ENCODE data around the gene PCBP4. TPM values are rescaled to one million over a fixed set of nuclear protein-coding genes. Genes with fewer than 3 reads are reported as not detected.

The PCBP4 gene
- total RNA-seq, 3 donors from 2014 or later, result 9.8 to 12.3 (median 10.4) TPM

- DNase-seq, result no peak
- H3K27me3 Mint-ChIP-seq (ENCODE audit: low read depth), result peaks cover 6% of the 10 kb centered on the region
- no peak overlapping the region for H3K4me3 Mint-ChIP-seq
- H3K4me1 Mint-ChIP-seq (ENCODE audit: low read depth), result peaks cover 8% of the 10 kb centered on the region
- H3K36me3 Mint-ChIP-seq (ENCODE audit: insufficient read depth), result peaks cover 7% of the 10 kb centered on the region
- no peak for ATAC-seq
- no peaks in the 10 kb centered on the region for H3K9me3 Mint-ChIP-seq
Measured at GRCh38 chr3:51960386-51960785, 6.9 kb downstream of the PCBP4 start.

DNA sequence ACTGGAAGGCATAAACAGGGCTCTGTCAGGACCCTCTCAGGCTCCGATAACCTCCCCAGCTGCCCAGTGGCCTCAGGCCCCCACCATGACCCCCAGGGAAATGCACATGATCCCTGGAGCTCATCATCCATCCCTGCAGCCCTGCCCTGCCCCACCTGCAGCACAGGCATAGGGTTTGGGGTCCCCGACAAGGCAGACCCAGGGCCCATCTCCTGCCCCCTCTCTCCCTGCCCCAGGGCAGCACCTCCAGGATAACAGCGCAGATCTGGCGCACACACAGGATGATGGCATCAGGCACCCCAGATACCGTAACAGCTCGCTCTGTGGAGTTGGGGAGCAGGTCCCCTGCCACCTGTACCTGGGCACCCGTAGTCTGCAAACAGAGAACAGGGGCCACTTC lies 7.6 kb downstream of the PCBP4 start:
- no peak for ATAC-seq
- H3K27me3 Mint-ChIP-seq (ENCODE audit: low read depth), result peaks cover 13% of the 10 kb centered on the region

DNA sequence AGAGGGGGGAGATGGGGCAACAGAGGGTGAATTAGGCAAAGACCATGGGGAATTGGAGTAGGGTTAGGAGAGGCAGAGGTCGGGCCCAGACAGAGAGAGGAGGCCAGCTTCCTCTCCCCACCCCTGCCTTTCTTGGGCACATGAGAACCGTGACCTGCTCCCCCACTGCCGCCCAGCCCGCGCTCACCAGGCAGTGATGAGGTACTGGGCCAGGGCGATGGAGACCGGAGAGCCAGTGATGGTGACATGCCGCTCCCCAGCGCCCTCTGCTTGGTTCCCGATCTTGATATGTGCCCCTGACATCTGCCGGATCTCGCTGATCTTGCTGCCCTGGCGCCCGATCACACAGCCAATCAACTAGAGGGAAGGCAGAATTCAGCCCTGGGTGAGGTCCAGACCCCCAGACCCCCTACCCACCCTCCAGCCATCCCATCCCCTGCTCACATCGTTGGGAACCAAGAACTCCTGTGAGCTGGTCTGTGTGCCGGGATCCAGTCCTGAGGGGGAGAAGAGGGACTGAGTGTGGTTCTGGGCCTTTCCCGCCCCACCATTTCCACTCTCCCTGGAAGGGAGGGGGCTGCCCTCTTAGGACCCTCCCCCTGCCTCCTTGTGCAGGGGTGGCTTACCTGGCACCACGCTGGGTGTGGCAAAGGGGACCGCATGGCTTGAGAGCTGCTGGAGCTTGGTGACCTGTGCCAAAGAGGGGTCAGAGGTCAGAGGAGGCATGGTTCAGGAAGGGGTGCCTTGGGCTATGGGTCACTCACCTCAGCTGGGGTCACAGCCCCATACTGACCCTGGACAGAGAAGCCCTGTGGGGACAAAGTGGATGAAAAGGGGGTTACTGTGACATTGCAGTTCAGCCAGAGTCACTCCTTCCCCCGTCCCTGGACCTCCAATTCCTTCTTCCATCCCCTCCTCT lies 8.4 kb downstream of the PCBP4 start:
- ATAC-seq, result no peak
- Mint-ChIP-seq H3K4me3 (no peak overlapping the region), H3K27me3 (ENCODE audit: low read depth) (peaks cover 20% of the 10 kb centered on the region), H3K9me3 (no peaks in the 10 kb centered on the region), H3K4me1 (ENCODE audit: low read depth) (peaks cover 4% of the 10 kb centered on the region), H3K36me3 (ENCODE audit: insufficient read depth) (peaks cover 7% of the 10 kb centered on the region)
- no peak for DNase-seq

More for the DNA sequence above, 7.6 kb downstream of the PCBP4 start:
- peaks cover 7% of the 10 kb centered on the region for H3K36me3 Mint-ChIP-seq (ENCODE audit: insufficient read depth)
- H3K9me3 Mint-ChIP-seq, result no peaks in the 10 kb centered on the region
- peaks cover 4% of the 10 kb centered on the region for H3K4me1 Mint-ChIP-seq (ENCODE audit: low read depth)
- no peak overlapping the region for H3K4me3 Mint-ChIP-seq
- DNase-seq, result no peak

DNA sequence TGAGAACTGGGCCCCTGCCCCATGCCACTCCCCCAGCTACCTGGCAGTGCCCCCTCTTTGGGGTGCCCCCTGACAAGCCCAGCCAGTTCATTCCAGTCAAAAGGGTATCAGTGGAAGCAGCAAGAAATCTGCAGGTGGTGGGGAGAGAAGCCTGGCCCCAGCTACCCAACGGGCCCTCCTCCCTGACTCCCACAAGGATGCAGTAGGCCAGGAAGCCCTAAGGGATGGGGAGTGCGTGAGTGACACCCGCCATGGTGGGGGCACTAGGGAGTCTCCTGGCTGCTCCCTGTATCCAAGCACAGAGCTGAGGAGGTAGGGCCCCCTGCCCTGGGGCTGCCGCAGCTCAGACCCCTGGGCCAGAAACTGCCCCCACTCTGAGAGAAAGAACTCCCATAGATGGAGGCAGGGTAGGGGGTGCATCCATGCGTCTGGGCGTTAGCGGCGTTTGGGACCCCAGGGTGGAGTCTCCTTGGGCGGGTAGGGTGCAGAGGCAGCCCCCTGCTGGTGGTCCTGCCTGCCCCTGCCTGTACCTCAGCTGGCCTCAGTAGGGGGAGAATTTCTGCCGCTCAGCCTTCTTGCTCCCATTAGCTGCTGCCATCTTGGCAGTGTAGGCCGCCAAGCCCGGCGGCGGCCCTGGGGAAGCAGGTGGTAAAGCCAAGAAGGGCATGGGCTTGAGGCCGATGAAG lies 9.6 kb downstream of the PCBP4 start:
- Mint-ChIP-seq H3K4me1 (ENCODE audit: low read depth) (peaks cover 4% of the 10 kb centered on the region), H3K9me3 (no peaks in the 10 kb centered on the region), H3K4me3 (no peak overlapping the region), H3K36me3 (ENCODE audit: insufficient read depth) (peaks cover 7% of the 10 kb centered on the region), H3K27me3 (ENCODE audit: low read depth) (peaks cover 23% of the 10 kb centered on the region)
- ATAC-seq (no peak), DNase-seq (no peak)

DNA sequence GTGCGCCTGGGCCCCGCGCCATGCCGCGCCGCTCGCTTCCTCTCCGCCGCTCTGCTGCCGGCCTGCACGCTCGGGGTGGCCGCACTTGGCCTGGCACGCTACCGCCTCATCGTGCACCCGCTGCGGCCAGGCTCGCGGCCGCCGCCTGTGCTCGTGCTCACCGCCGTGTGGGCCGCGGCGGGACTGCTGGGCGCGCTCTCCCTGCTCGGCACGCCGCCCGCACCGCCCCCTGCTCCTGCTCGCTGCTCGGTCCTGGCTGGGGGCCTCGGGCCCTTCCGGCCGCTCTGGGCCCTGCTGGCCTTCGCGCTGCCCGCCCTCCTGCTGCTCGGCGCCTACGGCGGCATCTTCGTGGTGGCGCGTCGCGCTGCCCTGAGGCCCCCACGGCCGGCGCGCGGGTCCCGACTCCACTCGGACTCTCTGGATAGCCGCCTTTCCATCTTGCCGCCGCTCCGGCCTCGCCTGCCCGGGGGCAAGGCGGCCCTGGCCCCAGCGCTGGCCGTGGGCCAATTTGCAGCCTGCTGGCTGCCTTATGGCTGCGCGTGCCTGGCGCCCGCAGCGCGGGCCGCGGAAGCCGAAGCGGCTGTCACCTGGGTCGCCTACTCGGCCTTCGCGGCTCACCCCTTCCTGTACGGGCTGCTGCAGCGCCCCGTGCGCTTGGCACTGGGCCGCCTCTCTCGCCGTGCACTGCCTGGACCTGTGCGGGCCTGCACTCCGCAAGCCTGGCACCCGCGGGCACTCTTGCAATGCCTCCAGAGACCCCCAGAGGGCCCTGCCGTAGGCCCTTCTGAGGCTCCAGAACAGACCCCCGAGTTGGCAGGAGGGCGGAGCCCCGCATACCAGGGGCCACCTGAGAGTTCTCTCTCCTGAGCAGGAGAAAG lies 11.1 kb downstream of the PCBP4 start:
- DNase-seq (no peak), ATAC-seq (peak; percentile 83)
- H3K36me3 Mint-ChIP-seq (ENCODE audit: insufficient read depth), result peaks cover 4% of the 10 kb centered on the region
- H3K9me3 Mint-ChIP-seq, result no peaks in the 10 kb centered on the region
- H3K27me3 Mint-ChIP-seq (ENCODE audit: low read depth), result peaks cover 25% of the 10 kb centered on the region
- H3K4me3 Mint-ChIP-seq, result no peak overlapping the region
- peaks cover 4% of the 10 kb centered on the region for H3K4me1 Mint-ChIP-seq (ENCODE audit: low read depth)

DNA sequence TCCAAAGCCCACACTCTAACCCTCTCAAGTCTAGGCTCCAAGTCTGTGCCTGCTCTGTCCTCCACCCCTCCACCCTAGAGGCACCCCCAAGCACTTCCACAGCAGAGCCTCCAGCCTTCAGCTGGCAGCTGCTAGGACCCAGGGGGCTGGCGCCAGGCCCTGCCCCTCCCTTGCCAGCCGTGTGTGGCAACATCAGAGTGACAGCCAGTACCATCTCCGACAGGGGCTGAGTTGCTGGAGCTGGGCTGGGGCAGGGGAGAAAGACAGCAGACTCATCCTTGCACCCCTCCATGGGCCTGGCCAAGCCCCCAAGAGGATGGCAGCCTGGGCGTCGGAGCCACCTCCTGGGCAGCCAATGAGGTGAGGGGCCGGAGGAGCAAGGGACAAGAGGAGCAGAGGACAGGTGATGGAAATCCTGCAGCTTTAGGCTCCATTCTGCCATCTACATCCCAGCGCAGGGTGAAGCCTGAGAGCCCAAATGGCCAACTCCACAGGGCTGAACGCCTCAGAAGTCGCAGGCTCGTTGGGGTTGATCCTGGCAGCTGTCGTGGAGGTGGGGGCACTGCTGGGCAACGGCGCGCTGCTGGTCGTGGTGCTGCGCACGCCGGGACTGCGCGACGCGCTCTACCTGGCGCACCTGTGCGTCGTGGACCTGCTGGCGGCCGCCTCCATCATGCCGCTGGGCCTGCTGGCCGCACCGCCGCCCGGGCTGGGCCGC lies 11.9 kb downstream of the PCBP4 start, which contains the start of gene GPR62:
TSS of gene GPR62 (plus strand) at position 207 of the 718 bp plus-strand sequence. CDS start at position 479, 272 bp downstream.
- no peak for DNase-seq
- H3K4me3 Mint-ChIP-seq, result peak within 1 kb of the TSS; percentile 35

GRCh38 chr3:51954713-51955112 lies 12.5 kb downstream of the PCBP4 start:
- no peak for ATAC-seq
- H3K4me3 Mint-ChIP-seq, result no peak overlapping the region

More for the DNA sequence above, 11.9 kb downstream of the PCBP4 start, which contains the start of gene GPR62:
- Mint-ChIP-seq H3K36me3 (ENCODE audit: insufficient read depth) (peaks cover 2% of the 10 kb centered on the region), H3K4me1 (ENCODE audit: low read depth) (peaks cover 4% of the 10 kb centered on the region), H3K9me3 (no peaks in the 10 kb centered on the region), H3K27me3 (ENCODE audit: low read depth) (peaks cover 25% of the 10 kb centered on the region)
- no peak for ATAC-seq

GRCh38 chr3:51954105-51954504 lies 13.1 kb downstream of the PCBP4 start:
- Mint-ChIP-seq H3K4me3 (no peak overlapping the region), H3K36me3 (ENCODE audit: insufficient read depth) (peaks cover 2% of the 10 kb centered on the region), H3K4me1 (ENCODE audit: low read depth) (peaks cover 4% of the 10 kb centered on the region), H3K27me3 (ENCODE audit: low read depth) (peaks cover 25% of the 10 kb centered on the region), H3K9me3 (no peaks in the 10 kb centered on the region)
- DNase-seq, result no peak
- no peak for ATAC-seq

More at GRCh38 chr3:51954713-51955112, 12.5 kb downstream of the PCBP4 start:
- no peak for DNase-seq
- H3K27me3 Mint-ChIP-seq (ENCODE audit: low read depth), result peaks cover 25% of the 10 kb centered on the region
- H3K36me3 Mint-ChIP-seq (ENCODE audit: insufficient read depth), result peaks cover 2% of the 10 kb centered on the region
- H3K9me3 Mint-ChIP-seq, result no peaks in the 10 kb centered on the region
- H3K4me1 Mint-ChIP-seq (ENCODE audit: low read depth), result peaks cover 4% of the 10 kb centered on the region

DNA sequence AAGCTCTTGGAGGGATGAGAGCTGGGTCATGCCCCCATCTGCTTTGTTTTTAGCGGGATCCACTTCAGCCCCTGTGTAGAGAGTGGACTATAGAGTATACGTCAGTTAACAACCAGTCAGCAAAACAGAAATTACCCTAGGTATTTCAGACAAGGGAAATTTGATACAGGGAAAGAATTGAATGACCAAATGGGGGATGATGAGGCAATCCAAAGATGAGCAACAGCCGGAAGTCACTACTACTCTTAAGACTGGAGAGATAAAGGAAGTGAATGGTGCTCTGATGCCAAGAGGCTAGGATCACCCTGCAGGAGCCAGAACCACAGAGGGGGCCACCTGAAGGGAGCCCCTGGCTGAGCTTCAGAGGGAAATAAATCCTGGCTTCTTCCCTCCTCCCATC lies 13.8 kb downstream of the PCBP4 start:
- Mint-ChIP-seq H3K4me1 (ENCODE audit: low read depth) (peaks cover 4% of the 10 kb centered on the region), H3K4me3 (no peak overlapping the region), H3K27me3 (ENCODE audit: low read depth) (peaks cover 25% of the 10 kb centered on the region), H3K36me3 (ENCODE audit: insufficient read depth) (peaks cover 2% of the 10 kb centered on the region), H3K9me3 (no peaks in the 10 kb centered on the region)
- DNase-seq (no peak), ATAC-seq (no peak)

DNA sequence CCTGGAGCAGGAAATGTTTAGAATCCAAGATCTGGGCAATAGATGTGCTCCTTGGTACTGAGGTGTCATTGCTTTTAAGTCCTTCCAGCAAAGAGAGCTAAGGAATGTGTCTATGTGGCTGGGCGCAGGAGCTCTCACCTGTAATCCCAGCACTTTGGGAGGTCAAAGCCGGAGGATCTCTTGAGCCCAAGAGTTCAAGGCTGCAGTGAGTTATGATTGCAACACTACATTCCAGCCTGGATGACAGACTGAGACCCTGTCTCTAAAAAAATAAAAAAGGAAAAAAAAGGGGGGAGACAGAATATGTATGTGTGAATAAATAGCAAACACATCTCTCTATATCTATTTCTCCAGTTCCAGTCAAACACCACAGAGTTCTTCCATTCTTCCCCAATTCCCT lies 16.4 kb downstream of the PCBP4 start:
- no peak for ATAC-seq
- H3K4me1 Mint-ChIP-seq (ENCODE audit: low read depth), result no peaks in the 10 kb centered on the region
- H3K36me3 Mint-ChIP-seq (ENCODE audit: insufficient read depth), result no peaks in the 10 kb centered on the region
- H3K27me3 Mint-ChIP-seq (ENCODE audit: low read depth), result peaks cover 19% of the 10 kb centered on the region
- H3K9me3 Mint-ChIP-seq, result no peaks in the 10 kb centered on the region
- H3K4me3 Mint-ChIP-seq, result no peak overlapping the region
- no peak for DNase-seq

DNA sequence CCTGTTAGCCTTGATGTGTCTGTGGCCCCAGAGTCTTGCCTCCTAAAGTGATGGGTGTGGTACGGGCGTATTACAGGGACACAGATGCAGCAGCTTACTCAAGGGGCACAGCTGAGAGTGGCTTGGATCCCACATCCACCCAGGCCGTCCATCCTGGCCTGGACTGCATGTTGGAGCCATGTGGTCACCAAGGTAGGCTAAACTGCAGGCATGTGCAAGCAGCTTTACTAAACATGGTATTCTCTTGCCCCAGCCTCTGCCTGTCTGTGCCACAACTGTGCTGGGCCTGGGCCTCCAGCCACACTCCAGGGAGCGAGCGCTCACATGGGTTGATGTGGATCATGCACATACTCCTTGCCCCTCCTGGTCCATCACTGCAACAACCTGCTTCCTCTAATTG lies 18.1 kb downstream of the PCBP4 start:
- Mint-ChIP-seq H3K9me3 (no peaks in the 10 kb centered on the region), H3K36me3 (ENCODE audit: insufficient read depth) (peaks cover 2% of the 10 kb centered on the region), H3K4me3 (no peak overlapping the region), H3K4me1 (ENCODE audit: low read depth) (no peaks in the 10 kb centered on the region), H3K27me3 (ENCODE audit: low read depth) (peaks cover 7% of the 10 kb centered on the region)
- no peak for DNase-seq
- no peak for ATAC-seq

- H3K9me3 Mint-ChIP-seq, result no peaks in the 10 kb centered on the region
- H3K4me3 Mint-ChIP-seq, result no peak overlapping the region
- no peak for ATAC-seq
- H3K36me3 Mint-ChIP-seq (ENCODE audit: insufficient read depth), result peaks cover 2% of the 10 kb centered on the region
- DNase-seq, result no peak
- peaks cover 2% of the 10 kb centered on the region for H3K27me3 Mint-ChIP-seq (ENCODE audit: low read depth)
- H3K4me1 Mint-ChIP-seq (ENCODE audit: low read depth), result peaks cover under 1% of the 10 kb centered on the region
Measured at GRCh38 chr3:51948016-51948580, 19.2 kb downstream of the PCBP4 start.

- Mint-ChIP-seq H3K4me3 (no peak overlapping the region), H3K36me3 (ENCODE audit: insufficient read depth) (peaks cover 2% of the 10 kb centered on the region), H3K4me1 (ENCODE audit: low read depth) (peaks cover 7% of the 10 kb centered on the region), H3K27me3 (ENCODE audit: low read depth) (peaks cover 2% of the 10 kb centered on the region), H3K9me3 (no peaks in the 10 kb centered on the region)
- ATAC-seq (no peak), DNase-seq (no peak)
Measured at GRCh38 chr3:51947215-51947900, 19.9 kb downstream of the PCBP4 start.
